ENCODE data around the gene EXOC6B.

Gene EXOC6B

DNA sequence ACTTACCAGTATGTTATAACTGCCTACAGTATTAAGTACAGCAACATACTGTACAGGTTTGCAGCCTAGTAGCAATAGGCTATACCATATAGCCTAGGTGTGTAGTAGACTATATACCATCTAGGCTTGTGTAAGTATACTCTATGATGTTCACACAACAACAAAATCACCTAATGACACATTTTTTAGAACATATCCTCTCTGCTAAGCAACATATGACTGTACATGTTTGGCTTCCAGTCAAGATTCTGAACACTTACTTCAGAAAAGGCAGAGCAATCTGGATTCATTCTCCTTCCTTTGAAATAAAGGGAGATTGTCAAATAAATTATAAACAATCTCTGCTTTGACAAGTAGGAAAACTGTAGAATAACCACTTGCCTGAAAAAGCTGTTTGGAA is 81.8 kb downstream of the EXOC6B start:
- no peak for DNase-seq (ENCODE audit: low read depth in 4 of 4, low spot score in 1 of 4)

GRCh38 chr2:72743481-72743880 is 82.4 kb downstream of the EXOC6B start:
- DNase-seq (ENCODE audit: low read depth in 4 of 4, low spot score in 1 of 4), result no peak

GRCh38 chr2:72738096-72738495 is 87.7 kb downstream of the EXOC6B start:
- DNase-seq (ENCODE audit: low read depth in 4 of 4, low spot score in 1 of 4), result no peak

GRCh38 chr2:72734432-72734831 is 91.4 kb downstream of the EXOC6B start:
- no peak for DNase-seq (ENCODE audit: low read depth in 4 of 4, low spot score in 1 of 4)

DNA sequence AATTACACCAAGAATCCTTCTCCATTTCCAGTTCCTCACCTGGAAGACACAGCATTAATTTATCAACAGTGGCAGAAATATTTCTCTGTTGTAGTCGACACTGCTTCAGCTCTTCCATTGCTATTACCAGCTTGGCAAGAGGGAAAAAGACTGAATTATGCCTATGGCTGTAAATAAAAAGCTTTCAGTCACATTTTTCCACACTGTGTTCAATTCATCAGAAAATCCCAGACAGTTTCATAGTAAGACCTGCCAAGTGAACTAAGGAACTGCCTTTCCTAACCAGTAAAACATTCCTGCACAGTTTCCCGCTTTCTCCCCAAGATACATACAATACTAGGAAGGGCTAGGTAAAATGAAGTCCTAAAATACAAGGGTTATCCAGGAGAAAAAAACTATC is 94.7 kb downstream of the EXOC6B start:
- DNase-seq (ENCODE audit: low read depth in 4 of 4, low spot score in 1 of 4), result no peak

DNA sequence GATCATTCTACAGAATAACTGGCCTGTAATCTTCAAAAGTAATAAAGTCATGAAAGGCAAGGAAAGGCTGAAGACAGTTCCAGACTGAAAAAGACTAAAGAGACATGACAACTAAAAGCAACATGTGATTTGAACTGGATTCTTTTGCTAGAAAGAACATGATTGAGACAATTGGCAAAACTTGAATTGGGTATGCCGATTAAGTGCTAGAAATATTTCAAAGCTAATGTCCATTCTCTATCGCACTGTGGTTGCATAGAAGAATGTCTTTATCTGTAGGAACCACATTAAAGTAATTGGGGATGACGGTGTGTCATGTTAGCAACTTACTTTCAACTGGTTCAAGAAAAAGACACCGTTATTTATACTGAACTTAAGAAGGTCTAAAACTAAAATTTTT is 98.5 kb downstream of the EXOC6B start:
- DNase-seq (ENCODE audit: low read depth in 4 of 4, low spot score in 1 of 4), result no peak

GRCh38 chr2:72723769-72724370 is 102.0 kb downstream of the EXOC6B start:
- DNase-seq (ENCODE audit: low read depth in 4 of 4, low spot score in 1 of 4), result no peak

GRCh38 chr2:72722492-72723070 is 103.3 kb downstream of the EXOC6B start:
- DNase-seq (ENCODE audit: low read depth in 4 of 4, low spot score in 1 of 4), result no peak

DNA sequence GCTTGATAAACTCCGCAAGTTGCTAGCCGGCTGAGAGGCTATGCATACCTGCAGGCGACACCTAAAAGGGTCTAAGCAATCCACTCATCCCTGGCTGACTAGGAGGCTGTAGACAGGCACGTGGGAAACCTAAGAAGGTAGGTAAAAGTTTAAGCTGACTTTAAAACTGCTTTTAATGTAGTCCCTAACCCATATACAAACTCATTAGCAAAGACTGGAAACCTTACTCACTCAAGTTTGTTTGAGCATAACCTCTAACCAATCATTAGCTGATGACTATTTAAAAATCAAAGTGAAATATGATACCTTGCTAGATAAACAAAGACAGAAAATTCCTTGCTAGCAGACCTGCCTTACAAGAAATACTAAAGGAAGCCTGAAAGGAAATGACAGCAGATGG is 106.4 kb downstream of the EXOC6B start:
- DNase-seq (ENCODE audit: low read depth in 4 of 4, low spot score in 1 of 4), result no peak

DNA sequence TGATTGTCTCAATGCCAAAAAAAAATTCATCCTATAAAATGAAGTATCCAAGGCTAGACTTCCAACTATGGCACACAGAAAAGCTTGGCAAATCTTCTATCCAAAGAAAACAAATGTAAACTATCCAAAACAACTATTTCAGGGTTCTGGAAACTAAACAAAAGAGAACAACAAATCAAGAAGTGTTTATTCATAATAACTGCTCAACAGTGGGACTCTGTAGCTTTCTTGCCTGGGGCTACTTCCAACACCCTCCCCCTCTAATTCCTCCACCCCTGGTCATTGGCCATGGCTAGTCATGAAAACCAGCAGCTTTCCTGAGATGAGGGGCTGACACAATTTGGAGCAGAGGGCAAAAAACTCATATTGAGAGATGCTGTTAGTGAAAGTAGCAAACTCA is 107.0 kb downstream of the EXOC6B start:
- DNase-seq (ENCODE audit: low read depth in 4 of 4, low spot score in 1 of 4), result no peak

DNA sequence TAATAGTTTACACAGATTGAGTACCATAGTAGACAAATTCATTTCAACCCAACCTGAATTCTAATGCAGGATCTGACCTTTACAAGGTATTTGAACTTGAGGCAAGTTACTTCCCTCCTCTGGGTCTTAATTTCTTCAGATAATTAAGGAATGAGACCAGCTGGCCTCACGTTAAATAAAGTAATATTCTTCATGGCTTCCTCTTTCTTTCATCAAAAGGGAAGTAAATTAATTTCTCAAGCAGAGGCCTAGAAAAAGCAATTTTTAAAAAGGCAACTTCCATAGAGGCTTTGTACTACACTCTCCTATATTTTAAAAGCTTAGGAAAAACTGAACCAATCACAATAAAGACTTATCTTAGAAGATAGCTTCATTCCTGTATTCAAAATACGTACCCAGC is 109.2 kb downstream of the EXOC6B start:
- DNase-seq (ENCODE audit: low read depth in 4 of 4, low spot score in 1 of 4), result no peak

DNA sequence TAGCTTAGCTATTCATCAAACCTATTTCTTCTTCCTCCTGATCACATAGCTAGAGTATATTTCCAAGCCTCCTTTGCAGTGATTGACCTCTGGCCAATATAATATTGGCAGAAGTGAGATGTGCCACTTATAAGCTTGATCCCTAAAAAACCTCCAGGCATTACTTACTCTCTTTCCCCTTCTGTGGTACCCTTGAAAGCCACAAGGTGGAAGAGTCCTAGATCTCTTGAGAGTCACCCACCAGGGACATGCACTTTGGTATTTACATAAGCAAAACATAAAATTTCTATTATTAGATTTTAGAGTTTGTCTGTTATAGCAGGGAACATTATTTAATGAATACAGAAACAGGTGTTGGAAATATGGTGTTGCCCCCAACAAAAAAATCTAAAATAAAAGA is 112.0 kb downstream of the EXOC6B start:
- no peak for DNase-seq (ENCODE audit: low read depth in 4 of 4, low spot score in 1 of 4)

DNA sequence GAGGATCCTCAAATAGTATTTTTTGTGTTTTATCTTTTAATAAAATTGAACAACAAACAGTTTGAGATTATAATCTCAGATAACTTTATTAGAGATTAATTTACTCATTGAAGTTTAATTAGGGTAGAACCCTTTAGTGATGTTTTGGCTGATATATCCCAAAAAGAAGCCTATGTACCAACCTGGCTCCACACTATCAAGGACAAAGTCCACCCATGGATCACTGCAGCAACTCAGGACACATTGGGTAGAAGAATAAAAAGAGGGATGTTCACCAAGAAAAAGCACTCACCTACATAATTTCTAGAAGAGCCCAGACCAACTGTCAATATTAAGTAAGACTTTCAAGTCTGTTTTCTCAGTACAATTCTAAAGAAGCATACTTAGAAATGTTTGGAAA is 112.9 kb downstream of the EXOC6B start:
- no peak for DNase-seq (ENCODE audit: low read depth in 4 of 4, low spot score in 1 of 4)

DNA sequence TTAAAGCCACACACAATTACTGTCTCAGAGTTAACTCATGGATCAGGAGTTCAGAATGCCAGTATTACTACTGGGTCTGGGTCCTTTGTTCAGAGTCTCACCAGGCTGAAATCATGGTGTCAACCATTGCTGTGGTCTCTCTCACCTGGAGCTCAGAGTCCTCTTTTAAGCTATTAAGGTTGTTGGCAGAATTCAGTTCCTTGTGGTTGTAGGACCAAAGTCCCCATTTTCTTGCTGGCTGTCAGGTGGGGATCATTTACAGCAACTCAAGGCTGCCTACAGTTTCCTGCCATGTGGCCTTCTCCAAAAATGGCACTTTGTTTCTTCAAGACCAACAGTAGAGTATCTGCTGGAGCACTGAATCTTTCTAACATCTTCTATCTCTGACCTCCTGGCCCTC is 113.5 kb downstream of the EXOC6B start:
- no peak for DNase-seq (ENCODE audit: low read depth in 4 of 4, low spot score in 1 of 4)

DNA sequence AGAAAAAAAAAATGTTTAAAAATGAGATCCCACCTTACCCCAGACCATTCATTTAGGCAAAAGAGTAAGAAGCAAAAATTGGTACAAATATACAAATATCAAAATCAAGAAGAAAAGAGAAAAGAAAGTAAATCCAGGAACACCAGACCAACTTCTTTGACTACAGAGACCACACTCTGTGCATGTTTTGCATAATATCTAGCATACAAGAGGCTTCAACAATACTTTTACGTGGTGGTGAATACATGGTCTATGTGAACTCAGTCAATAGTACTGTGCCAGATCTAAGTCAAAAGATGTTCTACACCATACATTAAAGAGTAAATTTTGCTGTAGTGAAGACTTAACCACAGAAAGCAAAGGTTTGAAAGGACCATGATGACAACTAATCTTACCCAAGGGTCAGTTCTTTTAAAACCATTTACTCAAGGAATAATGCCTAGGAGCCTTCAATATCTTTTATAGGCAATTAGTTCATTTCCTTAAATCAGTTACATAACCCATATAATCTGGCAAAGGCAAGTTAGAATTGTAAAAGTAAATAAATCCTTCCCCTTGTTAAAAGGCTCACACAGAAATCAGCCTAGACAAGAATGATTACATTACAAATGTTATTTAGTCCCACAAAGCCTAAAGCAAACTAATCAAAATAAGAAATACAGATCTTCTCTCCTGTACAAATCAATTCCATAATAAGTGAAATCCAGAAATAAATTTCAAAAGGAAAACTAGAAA is 115.2 kb downstream of the EXOC6B start:
- DNase-seq (ENCODE audit: low read depth in 4 of 4, low spot score in 1 of 4), result no peak

DNA sequence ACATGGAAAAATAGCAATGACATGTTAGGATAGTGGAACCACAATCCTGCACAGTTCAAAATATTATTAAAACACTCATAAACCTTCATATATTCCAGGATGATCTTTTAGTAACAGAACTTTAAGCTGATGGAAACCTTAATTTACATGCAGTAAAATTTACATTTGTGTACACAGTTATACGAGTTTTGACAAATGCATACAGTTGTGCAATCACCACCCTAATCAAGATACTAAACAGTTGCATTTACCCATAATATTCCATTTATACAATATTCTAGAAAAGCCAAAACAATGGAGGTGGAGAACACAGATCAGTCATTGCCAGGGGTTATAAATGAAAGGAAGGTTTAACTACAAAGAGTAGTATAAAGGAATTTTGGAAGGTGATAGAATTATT is 117.6 kb downstream of the EXOC6B start:
- no peak for DNase-seq (ENCODE audit: low read depth in 4 of 4, low spot score in 1 of 4)

- no peak for DNase-seq (ENCODE audit: low read depth in 4 of 4, low spot score in 1 of 4)
These were observed 127.5 kb downstream of the EXOC6B start for GRCh38 chr2:72698300-72698699.

- DNase-seq (ENCODE audit: low read depth in 4 of 4, low spot score in 1 of 4), result no peak
These were observed 129.3 kb downstream of the EXOC6B start for GRCh38 chr2:72696559-72696958.

DNA sequence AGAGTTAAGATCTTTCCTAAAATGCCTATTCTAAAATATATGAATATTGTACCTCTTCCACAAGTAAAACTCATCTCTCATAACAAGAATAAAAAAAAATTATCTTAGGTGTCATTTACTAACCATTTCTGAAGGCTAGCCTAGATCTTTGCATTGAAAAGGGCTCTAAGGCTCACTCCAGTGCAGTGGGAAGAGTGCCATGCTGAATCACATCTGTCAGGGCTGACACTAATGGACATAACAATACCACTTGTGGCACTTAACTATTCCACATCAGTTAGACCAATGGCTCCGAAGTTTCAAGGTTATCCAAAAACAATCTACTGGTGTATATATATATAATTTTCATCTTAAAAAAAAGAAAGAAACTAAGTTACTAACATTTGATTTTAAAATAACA is 130.2 kb downstream of the EXOC6B start:
- no peak for DNase-seq (ENCODE audit: low read depth in 4 of 4, low spot score in 1 of 4)

DNA sequence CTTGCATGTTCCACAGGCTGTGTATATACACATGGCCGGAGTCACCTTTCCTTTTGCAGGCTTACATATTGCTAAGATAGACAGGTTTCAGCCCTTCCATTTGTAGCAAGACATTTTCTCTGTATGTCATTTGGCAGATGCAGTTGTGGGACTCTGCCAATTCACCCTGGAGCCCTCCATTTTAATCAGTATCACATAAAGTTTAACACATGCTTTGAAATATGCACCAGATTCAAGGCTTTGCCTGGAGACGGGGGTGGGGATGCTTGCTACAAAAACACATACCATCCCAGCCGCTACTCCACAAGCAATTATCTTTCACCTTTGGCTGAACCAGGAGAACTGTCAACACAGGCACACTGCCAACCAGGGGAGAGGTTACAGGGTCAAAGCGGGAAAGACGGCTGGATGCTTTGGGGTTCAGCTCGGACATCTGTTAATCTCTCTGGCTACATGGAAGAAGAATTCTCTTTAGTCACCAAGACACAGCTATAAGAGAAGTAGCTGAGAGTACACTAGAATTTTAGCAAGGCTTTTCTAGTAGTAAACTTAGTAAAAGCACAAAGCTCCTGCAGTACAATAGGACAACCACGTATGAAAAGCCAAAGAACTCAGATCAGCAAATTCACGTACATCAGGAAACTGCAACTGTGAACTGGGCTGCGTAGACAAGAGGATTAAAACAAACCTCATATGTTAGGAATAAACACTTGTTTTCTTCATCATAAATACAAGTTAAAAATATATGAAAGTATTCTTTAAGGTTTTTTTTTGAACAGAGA is 130.9 kb downstream of the EXOC6B start:
- no peak for DNase-seq (ENCODE audit: low read depth in 4 of 4, low spot score in 1 of 4)

DNA sequence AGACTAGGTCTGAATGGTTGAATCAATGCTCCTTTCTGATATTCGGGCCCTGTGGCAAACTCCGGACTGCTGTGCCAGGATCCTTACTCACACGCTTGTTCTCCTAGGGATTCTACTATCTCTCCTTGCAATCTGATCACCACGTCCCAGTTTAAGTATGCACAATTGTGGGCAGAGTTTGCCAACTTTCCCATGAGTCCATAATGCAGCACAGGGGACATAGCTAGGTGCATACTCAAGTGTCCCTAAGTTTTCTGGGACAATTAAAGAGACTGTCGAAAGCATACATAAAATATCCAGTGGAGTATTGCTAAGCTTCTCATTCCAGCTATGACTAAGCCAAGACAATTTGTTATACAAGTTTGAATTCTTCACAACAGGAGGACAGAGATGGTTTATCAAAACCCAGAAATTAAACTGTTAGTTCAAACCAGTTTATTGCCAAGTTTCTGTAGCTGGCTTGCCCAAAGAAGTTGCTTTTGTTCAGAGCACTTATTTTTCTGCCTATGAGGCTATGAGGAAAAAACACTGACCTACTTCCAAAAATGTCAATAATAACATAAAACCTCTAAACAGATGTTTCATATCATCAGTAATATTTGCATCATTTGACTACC is 136.1 kb downstream of the EXOC6B start:
- no peak for DNase-seq (ENCODE audit: low read depth in 4 of 4, low spot score in 1 of 4)
